HL-60 (cell line): ENCODE data around the gene TMEM94.

Experiments used
- DNase-seq, 2 experiments: peaks; one replicate each; pipeline ENCODE4 v3.0.0-alpha.2; 2010 to 2020; ENCODE audit warnings: low read depth in 1 of 2, low spot score in 1 of 2
- H3K27ac ChIP-seq: fragments of 250-450 bp; sonication (Bioruptor Pico); replicated peaks from 2 replicates; pipeline ENCODE4 v1.5.1; 2020; ENCODE audit warnings: mild to moderate bottlenecking, moderate library complexity
- H3K27me3 ChIP-seq: fragments of 250-450 bp; sonication (Bioruptor Pico); 2 replicates; pipeline ENCODE4 v1.5.1; 2021; ENCODE audit warnings: mild to moderate bottlenecking, moderate library complexity; ENCODE audit not compliant: insufficient read depth, poor library complexity, severe bottlenecking
- H3K4me3 ChIP-seq: replicated peaks from 2 replicates; pipeline ENCODE4 v1.5.1; 2011; ENCODE audit warnings: mild to moderate bottlenecking, control low read depth, low read length; ENCODE audit not compliant: insufficient read depth
- CTCF ChIP-seq: IDR thresholded peaks from one replicate; pipeline ENCODE4 v1.5.1; 2011; ENCODE audit warnings: low read length, control low read depth, inconsistent platforms; ENCODE audit not compliant: insufficient read depth
- GABPA ChIP-seq: IDR thresholded peaks from 2 replicates; pipeline ENCODE4 v1.6.1; 2012; ENCODE audit warnings: low read depth
- POLR2AphosphoS5 ChIP-seq: IDR thresholded peaks from 2 replicates; pipeline ENCODE4 v1.6.1; 2012; ENCODE audit warnings: low read depth
- REST ChIP-seq: IDR thresholded peaks from 2 replicates; pipeline ENCODE4 v1.6.1; 2012; ENCODE audit warnings: low read depth; ENCODE audit not compliant: insufficient replicate concordance
- SPI1 ChIP-seq: IDR thresholded peaks from 2 replicates; pipeline ENCODE4 v1.6.1; 2012; ENCODE audit warnings: low read depth, mild to moderate bottlenecking, borderline replicate concordance

The TMEM94 gene

GRCh38 chr17:75475144-75475835 is 18.9 kb downstream of the TMEM94 start:
- Histone ChIP-seq H3K4me3 (no peak overlapping the region), H3K27ac (no peak overlapping the region), H3K27me3 (no peaks in the 10 kb centered on the region)
- DNase-seq, result no peak
- TF ChIP-seq POLR2AphosphoS5, result no peak
- TF ChIP-seq CTCF, result no peak
- TF ChIP-seq GABPA, result no peak
- TF ChIP-seq SPI1, result no peak
- no peak for TF ChIP-seq REST

DNA sequence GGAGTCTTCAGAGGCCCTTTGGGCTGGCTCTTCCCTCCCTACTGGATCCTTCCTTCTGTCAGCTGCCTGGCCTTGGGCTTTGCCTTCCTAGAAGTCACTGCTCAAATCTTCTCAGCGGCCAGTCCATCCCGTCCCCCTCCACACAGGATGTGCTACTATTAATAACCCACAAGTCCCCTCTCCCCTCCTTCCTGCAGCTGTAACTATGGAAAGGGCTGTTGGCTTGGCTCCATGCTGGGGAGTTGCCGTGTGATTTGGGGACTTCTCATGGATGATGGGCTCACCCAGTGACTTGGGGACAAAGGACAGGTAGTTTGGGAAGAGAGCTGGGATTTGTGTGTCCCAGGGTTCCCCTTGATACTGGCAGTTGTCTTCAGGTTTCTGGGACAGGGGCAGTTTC is 19.4 kb downstream of the TMEM94 start:
- H3K27me3 ChIP-seq, result no peaks in the 10 kb centered on the region
- no peak for TF ChIP-seq GABPA
- TF ChIP-seq CTCF, result no peak
- H3K27ac ChIP-seq, result no peak overlapping the region
- H3K4me3 ChIP-seq, result no peak overlapping the region
- no peak for DNase-seq

DNA sequence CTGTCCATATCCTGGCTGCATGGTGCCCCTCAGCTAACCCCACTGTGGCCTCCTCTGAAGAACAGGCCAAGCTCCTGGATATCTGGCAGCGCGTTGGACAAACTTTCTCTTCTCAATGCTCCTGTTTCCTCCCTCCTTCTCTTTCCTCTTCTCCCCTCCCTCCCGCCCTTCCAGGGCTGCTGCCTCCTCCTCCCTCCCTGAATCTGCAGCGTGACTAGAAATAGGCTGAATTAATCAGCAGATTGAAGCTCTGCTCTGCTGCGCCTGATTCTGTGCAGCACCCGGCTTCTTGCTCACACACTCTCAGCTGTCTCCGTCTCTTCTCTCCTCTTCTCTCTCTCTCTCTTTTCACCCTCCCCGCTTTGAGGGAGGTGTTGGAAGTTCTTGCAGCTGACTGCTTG is 19.8 kb downstream of the TMEM94 start:
- H3K4me3 ChIP-seq, result no peak overlapping the region
- no peaks in the 10 kb centered on the region for H3K27me3 ChIP-seq
- no peak overlapping the region for H3K27ac ChIP-seq
- TF ChIP-seq POLR2AphosphoS5 (no peak), GABPA (no peak), SPI1 (no peak), REST (no peak), CTCF (no peak)
- no peak for DNase-seq
